SK-N-SH treated with all-trans-retinoic acid at 6 μM for 48 hours (cell line): ENCODE measurements around the gene DENND1A.

Experiments
- ATAC-seq: fragments of 200-7000 bp; cut with Tn5 transposase; 3 replicates; pipeline ENCODE4 v1.9.1; 2020; ENCODE audit warnings: mild to moderate bottlenecking, moderate library complexity
- ARNTL ChIP-seq: fragments of 450-650 bp; formaldehyde crosslinking; IDR thresholded peaks from 2 replicates; pipeline ENCODE4 v1.5.0; 2020; ENCODE audit warnings: low read depth, mild to moderate bottlenecking, moderate library complexity, borderline replicate concordance
- BACH2 ChIP-seq: fragments of 250-450 bp; sonication (Bioruptor Pico); IDR thresholded peaks from 2 replicates; pipeline ENCODE4 v1.9.0; 2021; ENCODE audit warnings: mild to moderate bottlenecking, borderline replicate concordance
- CSRNP3 ChIP-seq: fragments of 250-450 bp; sonication (Bioruptor Pico); IDR thresholded peaks from 2 replicates; pipeline ENCODE4 v1.5.1; 2021; ENCODE audit warnings: mild to moderate bottlenecking, moderate library complexity
- ESRRG ChIP-seq: fragments of 250-450 bp; sonication (Bioruptor Pico); IDR thresholded peaks from 2 replicates; pipeline ENCODE4 v1.6.1; 2021; ENCODE audit warnings: mild to moderate bottlenecking
- GLIS3 ChIP-seq: fragments of 250-450 bp; sonication (Bioruptor Pico); IDR thresholded peaks from 2 replicates; pipeline ENCODE4 v1.5.0; 2020; ENCODE audit warnings: mild to moderate bottlenecking, moderate library complexity
- ISL1 ChIP-seq: fragments of 250-450 bp; sonication (Bioruptor Pico); IDR thresholded peaks from 2 replicates; pipeline ENCODE4 v2.1.2; 2022; ENCODE audit warnings: mild to moderate bottlenecking, moderate library complexity
- PPARA ChIP-seq: fragments of 250-450 bp; sonication (Bioruptor Pico); IDR thresholded peaks from 2 replicates; pipeline ENCODE4 v1.5.0; 2020; ENCODE audit warnings: mild to moderate bottlenecking, borderline replicate concordance
- SNAI2 ChIP-seq: fragments of 250-450 bp; sonication (Bioruptor Pico); IDR thresholded peaks from 2 replicates; pipeline ENCODE4 v1.5.0; 2020; ENCODE audit warnings: mild to moderate bottlenecking, moderate library complexity
- TCF4 ChIP-seq: fragments of 250-450 bp; sonication (Bioruptor Pico); IDR thresholded peaks from 2 replicates; pipeline ENCODE4 v1.8.0; 2021; ENCODE audit warnings: mild to moderate bottlenecking, moderate library complexity, borderline replicate concordance
- TOX ChIP-seq: fragments of 250-450 bp; sonication (Bioruptor Pico); IDR thresholded peaks from 2 replicates; pipeline ENCODE4 v1.8.0; 2021; ENCODE audit warnings: mild to moderate bottlenecking, moderate library complexity, borderline replicate concordance
- TSHZ2 ChIP-seq: fragments of 250-450 bp; sonication (Bioruptor Pico); IDR thresholded peaks from 2 replicates; pipeline ENCODE4 v1.5.0; 2020; ENCODE audit warnings: mild to moderate bottlenecking, moderate library complexity
- ZC3H10 ChIP-seq: fragments of 250-450 bp; sonication (Bioruptor Pico); IDR thresholded peaks from 2 replicates; pipeline ENCODE4 v1.5.1; 2021; ENCODE audit warnings: mild to moderate bottlenecking, moderate library complexity
- ZFP3 ChIP-seq: fragments of 250-450 bp; sonication (Bioruptor Pico); IDR thresholded peaks from 2 replicates; pipeline ENCODE4 v1.5.0; 2020; ENCODE audit warnings: mild to moderate bottlenecking, moderate library complexity
- ZNF565 ChIP-seq: fragments of 450-650 bp; formaldehyde crosslinking; conservative IDR thresholded peaks from 2 replicates; pipeline ENCODE4 v1.5.0; 2020; ENCODE audit warnings: low read depth, mild to moderate bottlenecking, moderate library complexity
- ZNF8 ChIP-seq: fragments of 450-650 bp; formaldehyde crosslinking; IDR thresholded peaks from 2 replicates; pipeline ENCODE4 v1.5.0; 2020; ENCODE audit warnings: mild to moderate bottlenecking, moderate library complexity
- TF ChIP-seq, protein P1 (sequence below): fragments of 250-450 bp; sonication (Bioruptor Pico); IDR thresholded peaks from 2 replicates; pipeline ENCODE4 v1.8.0; 2020; ENCODE audit warnings: mild to moderate bottlenecking, moderate library complexity, borderline replicate concordance
- TF ChIP-seq, protein P2 (sequence below): fragments of 250-450 bp; sonication (Bioruptor Pico); IDR thresholded peaks from 2 replicates; pipeline ENCODE4 v1.8.0; 2021; ENCODE audit warnings: low read depth, mild to moderate bottlenecking, moderate library complexity, borderline replicate concordance
- TF ChIP-seq, protein P3 (sequence below): fragments of 250-450 bp; sonication (Bioruptor Pico); IDR thresholded peaks from 2 replicates; pipeline ENCODE4 v1.5.1; 2020; ENCODE audit warnings: low read depth, mild to moderate bottlenecking, moderate library complexity

The DENND1A gene

DNA sequence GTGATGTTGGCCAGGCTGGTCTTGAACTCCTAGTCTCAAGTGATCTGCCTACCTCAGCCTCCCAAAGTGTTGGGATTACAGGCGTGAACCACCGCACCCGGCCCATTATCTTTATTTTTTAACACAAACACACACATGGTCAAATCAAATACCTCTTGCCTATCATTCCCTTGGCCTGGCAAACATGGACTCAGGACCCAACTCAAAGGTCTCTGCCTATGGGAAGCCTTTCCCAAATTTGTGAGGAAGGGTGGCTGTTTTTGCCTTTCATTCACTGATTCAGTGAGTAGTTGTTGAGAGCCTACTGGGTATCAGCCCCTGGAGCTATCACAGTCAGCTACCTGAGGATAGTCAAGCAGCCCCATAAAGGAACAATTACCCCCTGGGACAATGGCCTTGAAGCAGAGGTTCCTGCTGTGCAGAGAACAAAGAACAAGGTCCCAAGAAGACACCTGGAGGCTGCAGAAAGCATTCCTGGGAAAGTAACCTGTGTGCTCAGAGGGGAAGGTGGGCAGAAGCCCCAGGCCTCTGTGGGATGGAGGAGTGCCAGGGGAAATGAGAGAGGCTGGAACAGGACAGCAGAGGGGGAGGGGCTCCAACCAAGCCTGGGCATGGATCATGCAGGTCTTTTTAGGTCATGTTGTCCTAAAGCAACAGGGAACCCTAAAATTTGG is 447.5 kb downstream of the DENND1A start (continued):
- no peak for TF ChIP-seq CSRNP3 (CRISPR knock-in tag)
- TF ChIP-seq ZC3H10 (CRISPR knock-in tag): no peak
- TF ChIP-seq BACH2 (CRISPR knock-in tag): no peak
- TF ChIP-seq TOX (CRISPR knock-in tag): no peak
- TF ChIP-seq ISL1 (CRISPR knock-in tag): no peak
- TF ChIP-seq, protein P1, sequence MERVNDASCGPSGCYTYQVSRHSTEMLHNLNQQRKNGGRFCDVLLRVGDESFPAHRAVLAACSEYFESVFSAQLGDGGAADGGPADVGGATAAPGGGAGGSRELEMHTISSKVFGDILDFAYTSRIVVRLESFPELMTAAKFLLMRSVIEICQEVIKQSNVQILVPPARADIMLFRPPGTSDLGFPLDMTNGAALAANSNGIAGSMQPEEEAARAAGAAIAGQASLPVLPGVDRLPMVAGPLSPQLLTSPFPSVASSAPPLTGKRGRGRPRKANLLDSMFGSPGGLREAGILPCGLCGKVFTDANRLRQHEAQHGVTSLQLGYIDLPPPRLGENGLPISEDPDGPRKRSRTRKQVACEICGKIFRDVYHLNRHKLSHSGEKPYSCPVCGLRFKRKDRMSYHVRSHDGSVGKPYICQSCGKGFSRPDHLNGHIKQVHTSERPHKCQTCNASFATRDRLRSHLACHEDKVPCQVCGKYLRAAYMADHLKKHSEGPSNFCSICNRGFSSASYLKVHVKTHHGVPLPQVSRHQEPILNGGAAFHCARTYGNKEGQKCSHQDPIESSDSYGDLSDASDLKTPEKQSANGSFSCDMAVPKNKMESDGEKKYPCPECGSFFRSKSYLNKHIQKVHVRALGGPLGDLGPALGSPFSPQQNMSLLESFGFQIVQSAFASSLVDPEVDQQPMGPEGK (CRISPR knock-in tag): no peak

GRCh38 chr9:123481209-123481865 is 448.6 kb downstream of the DENND1A start:
- no peak for TF ChIP-seq CSRNP3 (CRISPR knock-in tag)
- TF ChIP-seq TCF4 (CRISPR knock-in tag): no peak
- no peak for TF ChIP-seq SNAI2 (CRISPR knock-in tag)
- TF ChIP-seq TOX (CRISPR knock-in tag): no peak
- TF ChIP-seq ZNF565 (CRISPR knock-in tag): no peak
- TF ChIP-seq TSHZ2: no peak
- TF ChIP-seq ARNTL (CRISPR knock-in tag): no peak
- TF ChIP-seq, protein P2, sequence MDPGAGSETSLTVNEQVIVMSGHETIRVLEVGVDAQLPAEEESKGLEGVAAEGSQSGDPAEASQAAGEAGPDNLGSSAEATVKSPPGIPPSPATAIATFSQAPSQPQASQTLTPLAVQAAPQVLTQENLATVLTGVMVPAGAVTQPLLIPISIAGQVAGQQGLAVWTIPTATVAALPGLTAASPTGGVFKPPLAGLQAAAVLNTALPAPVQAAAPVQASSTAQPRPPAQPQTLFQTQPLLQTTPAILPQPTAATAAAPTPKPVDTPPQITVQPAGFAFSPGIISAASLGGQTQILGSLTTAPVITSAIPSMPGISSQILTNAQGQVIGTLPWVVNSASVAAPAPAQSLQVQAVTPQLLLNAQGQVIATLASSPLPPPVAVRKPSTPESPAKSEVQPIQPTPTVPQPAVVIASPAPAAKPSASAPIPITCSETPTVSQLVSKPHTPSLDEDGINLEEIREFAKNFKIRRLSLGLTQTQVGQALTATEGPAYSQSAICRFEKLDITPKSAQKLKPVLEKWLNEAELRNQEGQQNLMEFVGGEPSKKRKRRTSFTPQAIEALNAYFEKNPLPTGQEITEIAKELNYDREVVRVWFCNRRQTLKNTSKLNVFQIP (CRISPR knock-in tag): no peak
- no peak for TF ChIP-seq PPARA (CRISPR knock-in tag)
- TF ChIP-seq ESRRG (CRISPR knock-in tag): no peak
- TF ChIP-seq, protein P3, sequence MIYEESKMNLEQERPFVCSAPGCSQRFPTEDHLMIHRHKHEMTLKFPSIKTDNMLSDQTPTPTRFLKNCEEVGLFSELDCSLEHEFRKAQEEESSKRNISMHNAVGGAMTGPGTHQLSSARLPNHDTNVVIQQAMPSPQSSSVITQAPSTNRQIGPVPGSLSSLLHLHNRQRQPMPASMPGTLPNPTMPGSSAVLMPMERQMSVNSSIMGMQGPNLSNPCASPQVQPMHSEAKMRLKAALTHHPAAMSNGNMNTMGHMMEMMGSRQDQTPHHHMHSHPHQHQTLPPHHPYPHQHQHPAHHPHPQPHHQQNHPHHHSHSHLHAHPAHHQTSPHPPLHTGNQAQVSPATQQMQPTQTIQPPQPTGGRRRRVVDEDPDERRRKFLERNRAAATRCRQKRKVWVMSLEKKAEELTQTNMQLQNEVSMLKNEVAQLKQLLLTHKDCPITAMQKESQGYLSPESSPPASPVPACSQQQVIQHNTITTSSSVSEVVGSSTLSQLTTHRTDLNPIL (CRISPR knock-in tag): no peak
- TF ChIP-seq ZNF8 (CRISPR knock-in tag): no peak
- TF ChIP-seq ZFP3 (CRISPR knock-in tag): no peak
- TF ChIP-seq, protein P1 (CRISPR knock-in tag): no peak
- TF ChIP-seq GLIS3 (CRISPR knock-in tag): no peak
- no peak for TF ChIP-seq ZC3H10 (CRISPR knock-in tag)
- ATAC-seq: no peak
